ENCODE measurements around the gene APBB2. TPM values are rescaled to one million over a fixed set of nuclear protein-coding genes. Genes with fewer than 3 reads are reported as not detected.

APBB2 gene
- total and polyA plus RNA-seq, 2 of the 8 experiments (the other 6 are each of a cell fraction or from before 2014, with no cell fraction given), result 58.7 to 59.4 TPM

GRCh38 chr4:40962551-40963180 lies 251.7 kb downstream of the APBB2 start (continued):
- TF ChIP-seq CHD2 (IDR thresholded peaks at IDR 0.05; ENCODE audit: low read length) (no peak), SP2 (IDR thresholded peaks at IDR 0.05; ENCODE audit: low read length) (no peak), FOSL1 (IDR thresholded peaks at IDR 0.05; ENCODE audit: insufficient read depth, low read depth, low read length) (no peak), SAP30 (IDR thresholded peaks at IDR 0.05; ENCODE audit: insufficient read depth, insufficient replicate concordance, low read length) (no peak), MAFK (IDR thresholded peaks at IDR 0.05; ENCODE audit: low read depth, low read length) (no peak), PHF8 (conservative IDR thresholded peaks at IDR 0.05; ENCODE audit: low read depth, low read length) (no peak), E2F6 (IDR thresholded peaks at IDR 0.05) (no peak)

Data from H1 (cell line).